Measurements from ENCODE around the gene PARP15. TPM values are rescaled to one million over a fixed set of nuclear protein-coding genes. Genes with fewer than 3 reads are reported as not detected.

Gene PARP15
- total RNA-seq, 1 donor from 2014 or later, result 213 TPM

DNA sequence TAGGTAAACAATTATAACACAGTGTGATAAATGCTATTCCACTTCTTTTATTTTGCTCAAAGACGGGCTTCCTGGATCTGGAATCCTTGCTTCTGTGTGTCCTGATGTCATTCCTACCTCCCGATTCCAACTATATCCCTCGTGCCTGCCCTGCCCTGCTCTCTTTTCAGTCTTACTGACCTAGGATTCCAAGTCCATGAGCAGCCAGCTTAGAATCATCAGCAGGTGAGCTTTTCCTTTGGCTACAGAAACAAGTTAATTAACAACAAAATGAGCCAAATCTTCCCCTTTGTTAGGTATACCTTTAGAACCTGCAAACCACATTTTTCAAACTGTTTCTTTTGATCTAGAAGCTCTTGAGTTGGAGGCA lies 40.8 kb upstream of the PARP15 start:
- H3K27ac Mint-ChIP-seq, result no peak overlapping the region
- DNase-seq (no peak), ATAC-seq (ENCODE audit: low read depth) (no peak)
- ChIA-PET POLR2A (no interaction called here), CTCF (interaction anchor here (0.5 to 1.1 kb wide), 2 partner anchors 144 to 158 kb away, joined by 3 read pairs; no protein-coding TSS in a partner anchor)
- H3K9me3 Mint-ChIP-seq, result no peaks in the 10 kb centered on the region
- H3K36me3 Mint-ChIP-seq (ENCODE audit: low read depth), result peaks cover 88% of the 10 kb centered on the region
- H3K27me3 Mint-ChIP-seq, result no peaks in the 10 kb centered on the region
- intact Hi-C loops (cut with micrococcal nuclease), result no loop called here
- TF ChIP-seq, protein P1, sequence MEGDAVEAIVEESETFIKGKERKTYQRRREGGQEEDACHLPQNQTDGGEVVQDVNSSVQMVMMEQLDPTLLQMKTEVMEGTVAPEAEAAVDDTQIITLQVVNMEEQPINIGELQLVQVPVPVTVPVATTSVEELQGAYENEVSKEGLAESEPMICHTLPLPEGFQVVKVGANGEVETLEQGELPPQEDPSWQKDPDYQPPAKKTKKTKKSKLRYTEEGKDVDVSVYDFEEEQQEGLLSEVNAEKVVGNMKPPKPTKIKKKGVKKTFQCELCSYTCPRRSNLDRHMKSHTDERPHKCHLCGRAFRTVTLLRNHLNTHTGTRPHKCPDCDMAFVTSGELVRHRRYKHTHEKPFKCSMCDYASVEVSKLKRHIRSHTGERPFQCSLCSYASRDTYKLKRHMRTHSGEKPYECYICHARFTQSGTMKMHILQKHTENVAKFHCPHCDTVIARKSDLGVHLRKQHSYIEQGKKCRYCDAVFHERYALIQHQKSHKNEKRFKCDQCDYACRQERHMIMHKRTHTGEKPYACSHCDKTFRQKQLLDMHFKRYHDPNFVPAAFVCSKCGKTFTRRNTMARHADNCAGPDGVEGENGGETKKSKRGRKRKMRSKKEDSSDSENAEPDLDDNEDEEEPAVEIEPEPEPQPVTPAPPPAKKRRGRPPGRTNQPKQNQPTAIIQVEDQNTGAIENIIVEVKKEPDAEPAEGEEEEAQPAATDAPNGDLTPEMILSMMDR (IDR thresholded peaks at IDR 0.05), result no peak
- peaks cover 3% of the 10 kb centered on the region for H3K4me1 Mint-ChIP-seq
- H3K4me3 Mint-ChIP-seq, result no peak overlapping the region

DNA sequence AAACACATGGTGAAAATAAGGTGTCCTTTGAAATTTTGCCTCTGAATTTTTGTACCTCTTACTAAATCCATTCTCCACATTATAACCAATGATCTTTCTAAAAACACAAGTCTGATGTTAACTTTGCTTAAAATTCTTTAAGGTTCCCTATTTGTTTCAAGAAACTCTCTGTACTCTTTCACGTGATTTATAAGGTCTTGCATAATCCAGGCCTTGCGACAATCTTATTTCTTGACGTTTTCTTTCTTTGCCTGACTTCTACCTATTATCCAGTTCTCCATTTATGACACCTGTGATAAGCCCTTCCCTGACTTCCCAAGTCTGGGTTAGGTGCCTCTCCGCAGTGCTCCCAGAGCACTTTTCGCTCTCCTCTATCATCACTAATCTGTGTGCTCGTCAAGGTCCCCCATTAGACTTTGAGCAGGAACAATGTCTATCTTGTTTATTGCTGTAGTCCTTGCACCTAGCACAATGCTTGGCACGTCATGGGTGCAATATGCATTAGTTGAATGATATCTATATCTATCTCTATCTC lies 38.4 kb upstream of the PARP15 start:
- ATAC-seq (ENCODE audit: low read depth), result no peak
- Mint-ChIP-seq H3K4me1 (no peaks in the 10 kb centered on the region), H3K27ac (peak overlapping the region; percentile 25), H3K4me3 (no peak overlapping the region), H3K36me3 (ENCODE audit: low read depth) (peaks cover 80% of the 10 kb centered on the region), H3K9me3 (no peaks in the 10 kb centered on the region), H3K27me3 (no peaks in the 10 kb centered on the region)
- DNase-seq, result no peak
- TF ChIP-seq, protein P1 (IDR thresholded peaks at IDR 0.05), result no peak
- ChIA-PET CTCF (no interaction called here), POLR2A (no interaction called here)
- intact Hi-C loops (cut with micrococcal nuclease), result no loop called here

DNA sequence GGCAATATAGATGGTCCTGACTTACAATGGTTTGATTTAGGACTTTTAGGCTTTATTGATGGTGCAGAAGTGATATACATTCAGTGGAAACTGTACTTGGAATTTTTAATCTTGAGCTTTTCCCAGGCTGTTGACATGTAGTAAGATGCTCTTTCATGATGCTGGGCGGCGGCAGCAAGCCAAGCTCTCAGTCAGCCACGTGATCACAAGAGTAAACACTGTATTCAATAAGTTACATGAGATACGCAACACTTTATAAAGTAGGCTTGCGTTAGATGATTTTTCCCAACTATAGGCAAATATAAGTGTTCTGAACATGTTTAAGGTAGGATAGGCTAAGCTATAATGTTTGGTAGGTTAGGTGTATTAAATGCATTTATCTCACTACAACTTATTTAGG lies 31.3 kb upstream of the PARP15 start:
- CTCF ChIA-PET, result no interaction called here
- POLR2A ChIA-PET, result interaction anchor here (0.6 kb wide), 1 partner anchor 63 kb away, joined by 6 read pairs; no protein-coding TSS in a partner anchor
- peaks cover 77% of the 10 kb centered on the region for H3K36me3 Mint-ChIP-seq (ENCODE audit: low read depth)

DNA sequence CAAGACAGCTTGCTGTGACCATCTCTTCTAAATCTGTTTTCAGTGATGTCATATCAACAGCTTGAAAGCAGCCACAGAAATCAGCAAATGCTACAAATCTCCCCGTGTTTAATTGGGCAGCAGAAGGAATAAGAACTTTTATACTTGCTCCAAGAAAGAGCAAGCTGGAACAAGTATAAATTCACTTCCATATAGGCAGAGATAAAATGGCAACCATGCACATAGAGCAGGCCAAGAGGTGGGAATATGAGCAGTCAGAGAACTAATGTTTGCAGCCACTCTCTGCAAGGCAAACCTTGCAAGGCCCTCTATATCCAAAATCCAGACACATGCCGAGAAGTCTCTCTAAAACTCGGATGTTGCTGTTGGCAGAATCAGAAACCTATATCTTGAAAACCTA lies 29.4 kb upstream of the PARP15 start:
- ChIA-PET POLR2A (no interaction called here), CTCF (no interaction called here)
- intact Hi-C loops (cut with micrococcal nuclease), result loop anchor here (5.0 kb wide), 1 partner anchor 714 kb away; no protein-coding TSS in a partner anchor
- H3K9me3 Mint-ChIP-seq, result no peaks in the 10 kb centered on the region
- H3K4me1 Mint-ChIP-seq, result no peaks in the 10 kb centered on the region
- ATAC-seq (ENCODE audit: low read depth) (no peak), DNase-seq (no peak)
- H3K27me3 Mint-ChIP-seq, result no peaks in the 10 kb centered on the region
- peaks cover 87% of the 10 kb centered on the region for H3K36me3 Mint-ChIP-seq (ENCODE audit: low read depth)
- TF ChIP-seq, protein P1 (IDR thresholded peaks at IDR 0.05), result no peak
- no peak overlapping the region for H3K27ac Mint-ChIP-seq
- H3K4me3 Mint-ChIP-seq, result no peak overlapping the region

More for the DNA sequence above, 31.3 kb upstream of the PARP15 start:
- TF ChIP-seq, protein P1 (IDR thresholded peaks at IDR 0.05), result no peak
- Mint-ChIP-seq H3K27me3 (no peaks in the 10 kb centered on the region), H3K4me3 (no peak overlapping the region), H3K4me1 (no peaks in the 10 kb centered on the region), H3K27ac (no peak overlapping the region), H3K9me3 (no peaks in the 10 kb centered on the region)
- intact Hi-C loops (cut with micrococcal nuclease), result loop anchor here (5.0 kb wide), 1 partner anchor 716 kb away; no protein-coding TSS in a partner anchor
- ATAC-seq (ENCODE audit: low read depth) (no peak), DNase-seq (no peak)

DNA sequence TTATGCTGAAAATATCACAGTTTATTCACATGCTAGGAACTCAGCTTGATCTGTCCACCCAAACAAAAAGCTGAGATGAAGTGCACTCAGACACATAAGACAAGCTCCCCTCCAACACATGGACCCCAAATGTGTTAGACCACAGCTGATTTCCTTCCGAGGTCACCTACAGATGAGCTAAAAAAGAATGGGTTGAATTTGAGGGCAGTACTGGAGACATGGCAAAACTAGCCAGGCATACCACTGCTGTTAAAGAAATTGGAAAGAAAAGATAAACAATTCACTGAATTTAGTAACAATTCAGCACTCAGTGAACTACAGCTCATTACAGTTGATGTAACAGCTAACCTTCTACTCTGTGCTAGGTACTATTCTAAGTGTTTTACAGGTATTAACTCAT lies 28.8 kb upstream of the PARP15 start:
- Mint-ChIP-seq H3K36me3 (ENCODE audit: low read depth) (peaks cover 88% of the 10 kb centered on the region), H3K27ac (no peak overlapping the region), H3K9me3 (no peaks in the 10 kb centered on the region), H3K4me3 (no peak overlapping the region), H3K4me1 (no peaks in the 10 kb centered on the region), H3K27me3 (no peaks in the 10 kb centered on the region)
- POLR2A ChIA-PET, result no interaction called here
- intact Hi-C loops (cut with micrococcal nuclease), result loop anchor here (5.0 kb wide), 1 partner anchor 714 kb away; no protein-coding TSS in a partner anchor
- DNase-seq (no peak), ATAC-seq (ENCODE audit: low read depth) (no peak)
- TF ChIP-seq, protein P1 (IDR thresholded peaks at IDR 0.05), result no peak
- CTCF ChIA-PET, result no interaction called here
